A549 treated with CpdA at 1 μM for 4 hours (cell line): ENCODE measurements around the gene SCG5. TPM values are rescaled to one million over a fixed set of nuclear protein-coding genes. Genes with fewer than 3 reads are reported as not detected.

Experiments used
- total RNA-seq: library from RNA; stranded (reverse); fragments of 200-300 nt; extraction: Qiagen RNA extraction; gene quantifications from 5 replicates; pipeline ENCODE4 v1.2.3, GENCODE V29; 2022; ENCODE audit warnings: low read depth

SCG5 gene, protein sequence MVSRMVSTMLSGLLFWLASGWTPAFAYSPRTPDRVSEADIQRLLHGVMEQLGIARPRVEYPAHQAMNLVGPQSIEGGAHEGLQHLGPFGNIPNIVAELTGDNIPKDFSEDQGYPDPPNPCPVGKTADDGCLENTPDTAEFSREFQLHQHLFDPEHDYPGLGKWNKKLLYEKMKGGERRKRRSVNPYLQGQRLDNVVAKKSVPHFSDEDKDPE
- total RNA-seq: 2.1 to 2.6 TPM (median 2.3 TPM) in 5 replicates

GRCh38 chr15:32641517-32642059 lies at the start of gene SCG5:
TSS of gene SCG5 (plus strand) at chr15:32641710. CDS start at chr15:32643593, 1,883 bp downstream.

DNA sequence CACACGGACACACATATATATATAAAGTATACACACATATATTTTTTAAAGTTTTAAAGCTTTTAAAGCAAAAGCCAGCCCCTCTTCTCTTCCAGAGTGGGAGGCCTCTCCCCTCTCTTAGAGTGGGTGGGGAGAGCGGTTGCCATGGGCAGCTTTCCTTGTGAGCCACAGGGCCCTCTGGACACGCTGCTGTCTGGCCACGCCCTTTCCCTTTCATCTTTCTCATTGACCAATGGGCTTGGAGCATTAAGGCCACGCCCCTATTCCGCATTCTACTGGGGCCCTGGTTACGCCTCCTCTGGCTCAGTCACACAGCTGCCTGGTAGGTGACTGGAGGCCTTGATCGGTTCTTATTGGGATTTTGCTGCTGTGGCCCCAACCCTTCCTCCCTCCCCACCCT lies 48.4 kb upstream of the SCG5 start, which contains the start of gene GOLGA8N:
Gene GOLGA8N, plus strand, starts transcription at position 306 of the 400 bp plus-strand sequence.

GRCh38 chr15:32615051-32615870 lies 26.2 kb upstream of the SCG5 start, which contains the start of gene ARHGAP11A:
TSS of gene ARHGAP11A (plus strand) at chr15:32615504. CDS start at chr15:32616212, 708 bp downstream.

GRCh38 chr15:32717426-32718226 lies 76.1 kb downstream of the SCG5 start, which contains the start of gene GREM1:
TSS of gene GREM1 (plus strand) at chr15:32718004. CDS start at chr15:32730691, 12,687 bp downstream.

Other genes with a start within 250 kb of the SCG5 start
- 0.29 to 0.96 TPM (median 0.73 TPM) in 5 replicates for gene GOLGA8K, start 238.4 kb upstream of the SCG5 start, total RNA-seq
- gene GOLGA8O, start 186.1 kb upstream of the SCG5 start, total RNA-seq: 0.21 to 0.50 TPM (median 0.29 TPM) in 5 replicates
- 0.96 to 1.4 TPM (median 1.2 TPM) in 5 replicates for gene GOLGA8N, start 48.3 kb upstream of the SCG5 start, total RNA-seq
- 51.9 to 115 TPM (median 77.3 TPM) in 5 replicates for gene ARHGAP11A, start 26.2 kb upstream of the SCG5 start, total RNA-seq
- 6.6 to 19.2 TPM (median 7.8 TPM) in 5 replicates for gene GREM1, start 76.3 kb downstream of the SCG5 start, total RNA-seq